ENCODE data around the gene SET.

SET gene

DNA sequence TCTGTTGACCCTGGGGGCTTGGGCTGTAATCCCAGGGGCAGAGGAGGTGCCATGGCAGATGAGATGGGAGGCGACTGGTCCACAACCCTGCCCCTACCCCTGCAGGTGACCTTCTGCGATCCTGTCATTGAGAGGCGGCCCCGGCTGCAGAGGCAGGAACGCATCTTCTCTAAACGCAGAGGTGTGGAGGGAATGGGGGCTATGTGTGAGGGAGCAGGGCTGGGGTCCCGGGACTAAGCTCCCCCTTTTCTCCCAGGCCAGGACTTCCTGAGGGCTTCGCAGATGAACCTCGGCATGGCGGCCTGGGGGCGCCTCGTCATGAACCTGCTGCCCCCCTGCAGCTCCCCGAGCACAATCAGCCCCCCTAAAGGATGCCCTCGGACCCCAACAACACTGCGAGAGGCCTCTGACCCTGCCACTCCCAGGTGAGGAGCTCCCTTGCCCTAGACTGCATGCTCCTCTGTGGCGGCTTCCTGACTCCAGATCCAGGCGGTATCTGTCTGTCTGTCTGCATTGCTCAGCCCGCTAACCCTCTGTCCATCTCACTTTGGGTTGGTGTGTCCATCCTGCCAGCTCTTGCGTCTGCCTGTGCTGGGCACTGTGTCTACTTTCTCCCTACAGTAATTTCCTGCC lies 25.0 kb downstream of the SET start:
- H3K36me3 ChIP-seq (ENCODE audit: insufficient read depth, low read length), result no peaks in the 10 kb centered on the region
- no peak overlapping the region for H3K9ac ChIP-seq (ENCODE audit: low read depth, low read length)
- no peaks in the 10 kb centered on the region for H3K9me3 ChIP-seq (ENCODE audit: control insufficient read depth, insufficient read depth, low read length)
- no peaks in the 10 kb centered on the region for H3K4me1 ChIP-seq (ENCODE audit: insufficient read depth, low read length)

DNA sequence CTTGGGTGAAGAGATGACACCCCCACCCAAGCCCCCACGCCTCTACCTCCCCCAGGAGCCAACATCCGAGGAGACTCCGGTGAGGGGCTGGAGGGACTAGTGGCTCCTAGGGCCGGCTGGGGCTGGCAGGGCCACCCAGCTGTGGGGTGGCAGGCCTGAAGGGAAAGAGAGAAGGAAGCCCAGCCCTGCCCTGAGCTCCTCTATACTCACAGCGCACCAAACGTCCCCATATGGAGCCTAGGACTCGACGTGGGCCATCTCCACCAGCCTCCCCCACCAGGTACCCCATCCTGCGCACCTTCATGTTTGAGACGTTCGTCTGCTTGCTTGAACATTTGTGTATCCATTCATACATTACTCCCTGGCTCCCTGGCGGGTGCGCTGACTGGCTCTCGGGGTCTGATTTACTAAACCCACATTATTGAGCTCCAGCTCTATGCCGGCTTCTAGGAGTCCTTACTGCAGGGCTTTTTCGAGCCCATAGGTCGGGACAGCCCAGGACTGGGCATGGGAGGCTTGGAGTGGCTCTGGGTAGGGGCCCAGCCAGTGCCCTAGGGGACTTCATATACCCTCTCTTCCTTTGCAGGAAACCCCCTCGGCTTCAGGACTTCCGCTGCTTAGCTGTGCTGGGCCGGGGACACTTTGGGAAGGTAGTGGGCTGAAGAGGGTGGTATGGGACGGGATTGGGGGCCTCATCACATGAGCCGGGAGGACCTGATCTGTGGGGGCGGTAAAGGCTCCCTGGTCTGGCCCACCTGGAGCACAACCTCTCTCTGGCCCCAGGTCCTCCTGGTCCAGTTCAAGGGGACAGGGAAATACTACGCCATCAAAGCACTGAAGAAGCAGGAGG lies 25.8 kb downstream of the SET start:
- no peaks in the 10 kb centered on the region for H3K9me3 ChIP-seq (ENCODE audit: control insufficient read depth, insufficient read depth, low read length)
- no peak overlapping the region for H3K9ac ChIP-seq (ENCODE audit: low read depth, low read length)
- H3K4me1 ChIP-seq (ENCODE audit: insufficient read depth, low read length), result no peaks in the 10 kb centered on the region

DNA sequence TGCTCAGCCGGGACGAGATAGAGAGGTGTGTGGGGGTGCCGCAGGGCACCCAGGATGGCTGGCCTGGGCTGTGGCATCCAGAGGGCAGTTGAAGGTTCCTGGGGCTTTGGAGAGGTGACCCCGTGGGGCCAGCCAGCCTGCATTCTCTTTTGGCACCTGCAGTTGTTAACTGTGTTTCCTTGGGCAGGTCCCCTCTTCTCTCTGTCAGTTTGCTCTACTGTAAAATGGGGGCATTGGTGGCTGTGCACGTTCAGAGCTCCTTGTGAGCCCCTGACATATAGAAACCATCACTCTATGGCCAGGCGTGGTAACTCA lies 26.4 kb downstream of the SET start:
- no peaks in the 10 kb centered on the region for H3K4me1 ChIP-seq (ENCODE audit: insufficient read depth, low read length)
- H3K9ac ChIP-seq (ENCODE audit: low read depth, low read length), result no peak overlapping the region
- H3K36me3 ChIP-seq (ENCODE audit: insufficient read depth, low read length), result no peaks in the 10 kb centered on the region
- H3K9me3 ChIP-seq (ENCODE audit: control insufficient read depth, insufficient read depth, low read length), result no peaks in the 10 kb centered on the region

More for the DNA sequence above, 25.8 kb downstream of the SET start:
- H3K36me3 ChIP-seq (ENCODE audit: insufficient read depth, low read length), result no peaks in the 10 kb centered on the region

DNA sequence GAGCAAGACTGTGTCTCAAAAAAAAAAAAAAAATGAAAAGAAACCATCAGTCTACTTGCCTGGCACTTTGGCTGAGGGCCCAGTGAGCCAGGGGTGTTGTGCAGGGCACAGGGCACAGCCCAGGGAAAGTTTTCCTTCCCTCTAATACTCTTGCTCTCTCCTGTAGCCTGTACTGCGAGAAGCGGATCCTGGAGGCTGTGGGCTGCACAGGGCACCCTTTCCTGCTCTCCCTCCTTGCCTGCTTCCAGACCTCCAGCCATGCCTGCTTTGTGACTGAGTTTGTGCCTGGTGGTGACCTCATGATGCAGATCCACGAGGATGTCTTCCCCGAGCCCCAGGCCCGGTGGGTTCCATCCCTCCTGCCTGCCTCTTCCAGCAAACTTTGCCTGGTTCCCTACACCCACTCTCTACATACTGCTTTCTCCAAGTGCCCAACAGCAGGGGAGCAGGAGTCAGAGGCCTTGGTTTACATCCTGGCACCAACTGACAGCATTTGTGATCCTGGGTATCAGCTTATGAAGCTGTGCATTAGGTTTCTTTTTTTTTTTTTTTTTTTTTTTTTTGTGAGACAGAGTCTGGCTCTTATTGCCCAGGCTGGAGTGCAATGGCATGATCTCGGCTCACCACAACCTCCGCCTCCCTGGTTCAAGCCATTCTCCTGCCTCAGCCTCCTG lies 27.7 kb downstream of the SET start:
- no peaks in the 10 kb centered on the region for H3K9me3 ChIP-seq (ENCODE audit: control insufficient read depth, insufficient read depth, low read length)
- no peaks in the 10 kb centered on the region for H3K4me1 ChIP-seq (ENCODE audit: insufficient read depth, low read length)
- no peaks in the 10 kb centered on the region; the same call in 1 of the 2 replicates for H3K36me3 ChIP-seq (ENCODE audit: insufficient read depth, low read length)
- no peak overlapping the region for H3K9ac ChIP-seq (ENCODE audit: low read depth, low read length)

DNA sequence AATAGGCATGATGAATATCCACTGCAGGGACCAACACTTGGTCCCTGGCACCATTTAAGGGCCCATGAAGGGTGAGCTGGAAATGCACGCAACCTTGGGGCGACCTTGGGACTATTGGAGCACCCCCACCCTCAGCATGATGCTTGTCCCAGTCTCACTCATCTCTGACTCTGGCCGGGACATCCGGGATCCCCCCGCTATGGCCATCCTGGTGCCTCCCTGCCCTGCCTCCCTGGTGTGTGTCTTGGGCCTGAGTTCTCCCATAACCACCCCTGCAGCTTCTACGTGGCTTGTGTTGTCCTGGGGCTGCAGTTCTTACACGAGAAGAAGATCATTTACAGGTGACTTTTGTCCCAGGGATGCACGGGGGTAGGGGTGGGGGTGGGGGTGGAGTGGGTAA lies 29.0 kb downstream of the SET start:
- Histone ChIP-seq H3K4me1 (ENCODE audit: insufficient read depth, low read length) (no peaks in the 10 kb centered on the region; the same call in 1 of the 2 replicates), H3K36me3 (ENCODE audit: insufficient read depth, low read length) (no peaks in the 10 kb centered on the region; the same call in 1 of the 2 replicates), H3K9ac (ENCODE audit: low read depth, low read length) (no peak overlapping the region), H3K9me3 (ENCODE audit: control insufficient read depth, insufficient read depth, low read length) (no peaks in the 10 kb centered on the region)

DNA sequence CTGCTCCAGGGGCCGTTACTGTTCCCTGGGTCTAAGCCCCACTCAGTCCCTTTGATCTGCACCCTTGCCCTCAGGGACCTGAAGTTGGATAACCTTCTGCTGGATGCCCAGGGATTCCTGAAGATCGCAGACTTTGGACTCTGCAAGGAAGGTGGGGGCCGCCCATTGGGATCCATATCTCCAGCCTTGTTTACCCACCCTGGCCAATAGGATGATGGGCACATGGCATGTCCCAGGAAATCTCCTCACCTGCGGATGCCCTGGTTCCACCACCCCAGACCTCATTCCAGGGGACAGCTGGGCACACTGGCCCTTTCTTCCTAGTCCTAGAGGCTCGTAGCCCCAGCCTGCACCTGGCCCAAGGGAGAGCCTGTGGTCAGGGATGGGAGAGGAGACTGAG lies 29.5 kb downstream of the SET start:
- no peaks in the 10 kb centered on the region for H3K9me3 ChIP-seq (ENCODE audit: control insufficient read depth, insufficient read depth, low read length)
- no peaks in the 10 kb centered on the region; the same call in 1 of the 2 replicates for H3K36me3 ChIP-seq (ENCODE audit: insufficient read depth, low read length)
- no peak overlapping the region for H3K9ac ChIP-seq (ENCODE audit: low read depth, low read length)
- no peaks in the 10 kb centered on the region; the same call in 1 of the 2 replicates for H3K4me1 ChIP-seq (ENCODE audit: insufficient read depth, low read length)

DNA sequence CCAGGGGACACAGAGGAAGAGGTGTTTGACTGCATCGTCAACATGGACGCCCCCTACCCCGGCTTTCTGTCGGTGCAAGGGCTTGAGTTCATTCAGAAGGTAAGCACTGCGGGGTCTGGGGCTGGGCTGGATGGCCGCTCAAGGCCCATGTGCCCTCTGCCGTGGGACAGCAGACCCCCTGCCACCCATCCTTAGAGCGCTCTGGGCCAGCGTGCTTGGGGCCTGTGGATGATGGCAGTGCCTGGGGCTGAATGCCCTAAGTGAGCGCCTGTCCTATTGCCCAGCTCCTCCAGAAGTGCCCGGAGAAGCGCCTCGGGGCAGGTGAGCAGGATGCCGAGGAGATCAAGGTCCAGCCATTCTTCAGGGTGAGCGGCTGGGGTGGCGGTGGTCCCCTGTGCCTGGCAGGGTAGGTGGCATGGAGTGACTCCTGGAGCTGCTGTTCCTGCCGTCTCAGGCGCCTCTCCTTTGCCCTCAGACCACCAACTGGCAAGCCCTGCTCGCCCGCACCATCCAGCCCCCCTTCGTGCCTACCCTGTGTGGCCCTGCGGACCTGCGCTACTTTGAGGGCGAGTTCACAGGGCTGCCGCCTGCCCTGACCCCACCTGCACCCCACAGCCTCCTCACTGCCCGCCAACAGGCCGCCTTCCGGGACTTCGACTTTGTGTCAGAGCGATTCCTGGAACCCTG lies 31.0 kb downstream of the SET start:
- no peaks in the 10 kb centered on the region for H3K9me3 ChIP-seq (ENCODE audit: control insufficient read depth, insufficient read depth, low read length)

DNA sequence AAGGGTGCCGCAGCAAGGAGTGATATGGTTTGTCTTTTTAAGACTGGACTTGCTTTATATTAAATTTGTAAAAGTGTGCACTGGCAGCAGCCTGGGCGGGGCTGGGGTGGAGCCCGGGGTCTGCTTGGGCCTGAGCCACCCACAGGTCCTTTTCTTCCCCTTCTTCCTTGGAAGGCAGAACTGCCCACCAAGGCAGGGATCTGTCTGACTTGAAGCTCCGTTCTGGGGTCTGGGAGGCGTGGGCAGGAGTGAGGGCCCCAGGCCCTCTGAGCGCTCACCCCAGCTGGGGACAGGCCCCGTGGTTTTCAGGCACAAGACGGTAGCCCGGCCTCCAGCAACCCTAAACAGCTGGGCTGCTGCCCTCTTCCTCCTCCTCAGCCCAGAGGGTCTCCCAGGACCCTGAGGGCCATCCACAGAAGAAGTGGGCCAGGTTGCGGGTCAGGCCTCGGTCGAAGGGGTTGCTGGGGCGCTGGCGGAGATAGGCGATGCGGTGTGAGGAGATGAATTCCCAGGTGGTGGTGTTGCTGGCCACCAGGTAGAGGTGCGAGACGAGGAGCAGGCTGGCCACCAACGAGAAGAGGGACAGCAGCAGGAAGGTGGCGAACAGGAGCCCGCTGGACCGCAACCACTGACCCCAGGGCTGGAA lies 31.9 kb downstream of the SET start:
- Histone ChIP-seq H3K9ac (ENCODE audit: low read depth, low read length) (no peak overlapping the region), H3K4me1 (ENCODE audit: insufficient read depth, low read length) (no peaks in the 10 kb centered on the region; the same call in 1 of the 2 replicates), H3K9me3 (ENCODE audit: control insufficient read depth, insufficient read depth, low read length) (no peaks in the 10 kb centered on the region), H3K36me3 (ENCODE audit: insufficient read depth, low read length) (no peaks in the 10 kb centered on the region; the same call in 1 of the 2 replicates)

More for the DNA sequence above, 31.0 kb downstream of the SET start:
- H3K4me1 ChIP-seq (ENCODE audit: insufficient read depth, low read length), result no peaks in the 10 kb centered on the region; the same call in 1 of the 2 replicates
- no peaks in the 10 kb centered on the region; the same call in 1 of the 2 replicates for H3K36me3 ChIP-seq (ENCODE audit: insufficient read depth, low read length)
- H3K9ac ChIP-seq (ENCODE audit: low read depth, low read length), result no peak overlapping the region

DNA sequence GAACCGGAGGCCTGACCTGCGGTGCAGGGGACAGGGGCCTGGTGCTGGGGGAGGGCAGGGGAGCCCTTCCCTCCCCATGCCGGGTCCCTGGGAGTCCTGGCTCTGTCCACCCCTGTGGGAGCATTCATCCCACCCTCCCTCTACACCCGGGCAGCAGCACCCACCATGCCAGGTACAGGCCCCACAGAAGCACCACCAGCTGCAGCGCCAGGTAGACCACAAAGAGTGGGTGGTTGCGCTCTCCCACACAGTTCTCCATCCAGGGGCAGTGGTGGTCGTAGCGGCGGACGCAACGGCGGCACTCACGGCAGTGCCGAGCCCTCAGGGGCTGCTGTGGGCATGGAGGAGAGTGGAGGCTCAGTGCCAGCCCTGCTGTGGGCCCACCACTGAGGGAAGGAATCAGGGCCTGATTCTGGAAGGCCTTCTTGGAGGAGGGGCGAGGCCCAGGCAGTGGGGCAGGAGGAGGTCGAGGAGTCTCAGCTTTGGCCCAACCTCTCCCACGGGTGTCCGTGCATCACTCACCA lies 32.5 kb downstream of the SET start:
- no peaks in the 10 kb centered on the region; the same call in 1 of the 2 replicates for H3K4me1 ChIP-seq (ENCODE audit: insufficient read depth, low read length)
- H3K9ac ChIP-seq (ENCODE audit: low read depth, low read length), result no peak overlapping the region
- no peaks in the 10 kb centered on the region for H3K9me3 ChIP-seq (ENCODE audit: control insufficient read depth, insufficient read depth, low read length)
- H3K36me3 ChIP-seq (ENCODE audit: insufficient read depth, low read length), result no peaks in the 10 kb centered on the region; the same call in 1 of the 2 replicates

DNA sequence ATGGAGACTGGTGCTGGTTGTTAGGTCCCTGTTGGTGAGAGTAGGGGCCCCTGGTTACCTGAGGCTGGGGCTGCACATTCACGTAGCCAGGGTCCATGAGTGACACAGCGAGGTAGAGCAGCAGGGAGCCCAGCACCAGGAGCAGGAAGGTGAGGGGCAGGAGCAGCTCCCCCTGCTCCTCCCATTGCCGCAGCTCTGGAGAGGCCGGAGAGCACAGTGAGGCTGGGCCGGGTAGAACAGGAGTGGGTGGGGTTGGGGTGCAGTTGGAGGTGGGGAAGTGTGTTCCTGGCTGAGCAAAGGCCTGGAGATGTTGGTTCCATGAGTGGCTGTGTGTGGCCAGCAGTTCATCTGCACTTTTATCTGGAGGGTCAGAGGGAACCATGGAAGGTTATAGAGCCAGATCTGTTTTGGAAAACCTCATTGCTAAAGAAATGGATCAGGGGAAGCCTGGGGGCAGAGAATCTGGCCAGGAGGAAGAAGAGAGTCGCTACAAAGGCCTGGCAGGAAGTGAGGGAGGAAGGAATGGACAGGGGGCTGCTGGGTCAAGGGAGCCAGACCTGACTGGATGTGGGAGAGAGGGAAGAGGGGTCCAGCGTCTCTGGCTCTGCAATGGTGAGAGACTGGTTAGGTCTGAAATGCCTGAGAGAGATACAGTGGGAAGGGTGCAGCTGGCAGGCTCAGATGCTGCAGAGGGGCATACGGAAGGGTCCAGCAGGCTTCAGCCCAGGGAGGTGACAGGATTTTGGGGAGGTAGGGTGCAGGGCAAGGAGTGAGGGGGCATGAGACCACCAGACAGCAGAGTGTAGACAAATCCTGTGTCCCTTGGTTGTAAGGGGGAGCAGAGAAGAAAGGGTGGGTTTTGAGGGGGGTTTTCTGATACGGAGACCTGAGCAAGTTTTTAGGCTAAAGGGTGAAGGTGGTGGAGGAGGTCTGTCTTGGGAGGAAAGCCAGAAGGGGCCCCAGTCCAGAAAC lies 33.6 kb downstream of the SET start:
- no peaks in the 10 kb centered on the region; the same call in 1 of the 2 replicates for H3K36me3 ChIP-seq (ENCODE audit: insufficient read depth, low read length)
- H3K9me3 ChIP-seq (ENCODE audit: control insufficient read depth, insufficient read depth, low read length), result no peaks in the 10 kb centered on the region
- H3K4me1 ChIP-seq (ENCODE audit: insufficient read depth, low read length), result no peaks in the 10 kb centered on the region; the same call in 1 of the 2 replicates
- H3K9ac ChIP-seq (ENCODE audit: low read depth, low read length), result no peak overlapping the region

DNA sequence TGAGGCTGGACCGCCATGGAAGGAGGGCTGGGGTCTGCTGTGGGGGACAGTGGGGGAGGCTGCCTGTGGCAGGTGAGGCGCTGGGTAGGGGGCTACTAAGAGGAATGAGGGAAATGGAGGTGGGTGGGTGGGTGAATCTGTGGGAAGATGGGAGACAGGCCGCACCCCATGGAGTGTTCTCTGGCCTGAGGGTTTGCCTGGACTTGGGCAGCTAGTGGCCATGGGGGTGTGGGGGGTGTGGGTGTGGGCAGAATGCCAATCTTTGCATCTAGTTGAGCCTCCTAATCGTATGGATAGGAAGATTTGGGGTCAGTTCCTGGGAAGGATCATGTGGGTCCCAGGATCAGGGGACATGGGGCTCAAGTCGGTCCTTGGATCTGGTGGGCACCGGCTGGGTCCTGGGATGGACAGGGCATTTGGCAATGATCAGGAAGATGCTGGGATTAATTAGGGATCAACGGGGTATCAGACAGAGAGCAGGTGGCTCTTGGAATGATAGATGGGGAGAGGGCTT lies 34.4 kb downstream of the SET start:
- Histone ChIP-seq H3K9me3 (ENCODE audit: control insufficient read depth, insufficient read depth, low read length) (no peaks in the 10 kb centered on the region), H3K4me1 (ENCODE audit: insufficient read depth, low read length) (no peaks in the 10 kb centered on the region; the same call in 1 of the 2 replicates), H3K36me3 (ENCODE audit: insufficient read depth, low read length) (no peaks in the 10 kb centered on the region; the same call in 1 of the 2 replicates), H3K9ac (ENCODE audit: low read depth, low read length) (peak overlapping the region; percentile 57)

DNA sequence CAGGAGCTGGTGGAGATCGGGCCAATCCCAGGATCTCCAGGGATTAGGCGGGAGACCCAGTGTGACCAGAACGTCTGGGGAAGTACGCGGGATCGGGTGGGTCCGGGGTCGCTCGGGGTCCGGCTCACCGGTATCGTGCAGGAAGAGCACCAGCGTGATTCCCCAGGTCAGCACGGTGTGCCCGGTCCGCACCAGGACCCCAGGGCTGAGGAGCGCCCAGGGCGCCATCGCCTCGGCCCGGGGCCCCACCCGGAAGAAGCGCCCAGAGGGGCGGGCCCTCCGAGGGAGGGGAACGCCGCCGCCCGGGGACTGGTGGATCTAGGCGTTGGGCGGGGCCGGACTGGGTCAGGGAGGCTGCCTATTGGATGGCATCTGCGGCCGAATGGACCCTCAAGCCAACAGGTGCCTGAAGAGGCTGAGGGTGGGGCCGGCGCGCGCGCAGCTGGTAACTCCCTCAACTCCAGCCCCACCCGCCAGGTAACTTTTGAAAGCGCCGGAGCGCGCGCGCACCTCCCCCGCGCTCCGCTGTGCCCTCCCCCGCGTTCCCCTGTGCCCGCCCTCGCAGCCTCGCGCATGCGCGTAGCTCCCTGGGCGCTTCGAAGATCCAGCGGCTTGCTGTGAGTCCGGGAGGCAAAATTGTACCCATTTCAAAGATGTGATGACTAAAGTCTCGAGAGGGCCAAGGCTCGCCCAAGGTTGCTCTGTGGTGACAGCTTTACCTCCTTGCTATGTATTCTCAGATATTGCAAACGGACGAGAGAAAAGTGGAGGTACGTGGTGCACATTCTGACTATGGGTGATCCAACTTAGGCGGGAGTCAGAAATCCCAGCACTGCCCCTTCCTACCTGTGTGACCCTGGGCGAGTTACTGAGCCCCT lies 35.1 kb downstream of the SET start, which contains the start of gene ZDHHC12:
ZDHHC12 (minus strand) TSS at position 262 of the 878 bp plus-strand sequence; CDS start at position 228, 34 bp downstream.
- no peaks in the 10 kb centered on the region for H3K9me3 ChIP-seq (ENCODE audit: control insufficient read depth, insufficient read depth, low read length)
- H3K9ac ChIP-seq (ENCODE audit: low read depth, low read length), result peak within 1 kb of the TSS; percentile 57
- no peaks in the 10 kb centered on the region; the same call in 1 of the 2 replicates for H3K4me1 ChIP-seq (ENCODE audit: insufficient read depth, low read length)
- H3K36me3 ChIP-seq (ENCODE audit: insufficient read depth, low read length), result no peaks in the 10 kb centered on the region; the same call in 1 of the 2 replicates

All from ES-I3 (cell line).